ENCODE data around the gene B4GALT5.

Gene B4GALT5

DNA sequence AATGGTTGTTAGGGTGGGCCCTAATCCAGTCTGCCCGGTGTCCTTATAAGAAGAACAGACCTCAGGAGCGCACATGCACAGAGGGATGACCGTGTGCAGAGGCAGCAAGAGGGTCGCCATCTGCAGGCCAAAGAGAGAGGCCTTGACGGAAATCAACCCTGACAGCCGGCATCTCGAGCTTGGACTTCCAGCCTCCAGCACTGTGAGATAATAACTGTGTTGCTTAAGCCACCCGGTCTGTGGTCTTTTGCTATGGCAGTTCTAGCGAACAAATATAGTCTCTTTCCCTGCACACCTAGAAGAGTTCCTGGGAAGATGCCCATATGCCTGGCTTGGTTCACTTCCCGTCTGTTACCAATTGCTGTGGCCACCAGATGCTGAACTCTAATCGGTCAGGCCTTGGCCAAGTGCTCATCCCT lies 110.5 kb downstream of the B4GALT5 start:
- no peak for DNase-seq (ENCODE audit: low spot score)

DNA sequence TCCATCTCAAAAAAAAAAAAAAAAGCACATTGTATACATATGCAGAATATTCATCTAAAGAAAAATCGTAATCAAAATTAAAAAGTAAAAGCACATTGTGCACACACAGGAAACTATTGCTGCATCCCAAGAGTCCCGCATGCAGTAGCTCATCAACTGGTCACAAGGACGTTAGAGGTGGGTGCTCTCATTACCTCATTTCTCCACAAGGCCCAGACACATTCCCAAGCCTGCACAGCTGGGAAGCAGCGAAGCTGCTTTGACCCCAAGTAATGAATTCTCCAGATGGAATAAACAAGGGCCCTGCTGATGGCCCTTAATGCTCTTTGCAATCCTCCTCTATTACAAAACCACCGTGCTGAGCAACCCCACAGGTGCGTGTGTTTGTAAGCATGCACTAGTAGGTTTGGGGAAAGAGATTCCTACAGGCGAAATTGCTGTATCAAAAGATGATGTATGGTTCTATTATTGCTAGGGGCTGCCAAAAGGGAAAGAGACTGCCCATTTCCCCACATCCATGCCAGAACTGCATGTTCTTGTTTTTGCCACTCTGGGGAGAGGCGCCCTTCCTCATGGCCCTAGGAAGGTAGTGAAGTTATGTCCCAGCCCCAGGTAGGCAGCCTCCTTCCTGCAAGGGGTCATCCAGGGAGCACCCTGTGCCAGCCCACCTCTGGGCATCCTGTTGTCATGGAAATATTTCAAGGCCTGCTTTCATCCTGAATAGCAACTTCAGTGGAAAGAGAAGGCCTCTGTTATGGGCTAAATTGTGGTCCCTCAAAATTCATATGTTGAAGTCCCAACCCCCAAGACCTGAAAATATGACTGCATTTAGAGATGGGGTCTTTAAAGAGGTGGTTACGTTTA lies 111.1 kb downstream of the B4GALT5 start:
- DNase-seq (ENCODE audit: low spot score) = no peak

GRCh38 chr20:49601153-49601924 lies 112.3 kb downstream of the B4GALT5 start:
- no peak for DNase-seq (ENCODE audit: low spot score)

DNA sequence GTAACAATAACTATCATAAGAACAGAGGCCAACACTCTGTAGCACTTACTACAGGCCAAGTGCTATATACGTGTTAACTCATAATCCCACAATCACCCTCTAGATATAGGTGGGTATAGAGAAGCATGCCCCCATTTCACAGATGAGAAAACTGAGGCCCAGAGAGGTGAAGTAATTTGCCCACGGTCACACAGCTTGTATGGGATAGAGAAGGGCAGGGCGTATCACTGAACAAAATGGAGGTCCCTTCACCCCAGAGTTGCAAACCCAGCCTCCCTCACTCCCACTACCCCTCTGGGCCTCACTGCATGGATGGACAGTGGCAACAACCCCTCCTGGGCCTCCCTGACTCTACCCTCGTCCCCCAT lies 113.9 kb downstream of the B4GALT5 start:
- no peak for DNase-seq (ENCODE audit: low spot score)

DNA sequence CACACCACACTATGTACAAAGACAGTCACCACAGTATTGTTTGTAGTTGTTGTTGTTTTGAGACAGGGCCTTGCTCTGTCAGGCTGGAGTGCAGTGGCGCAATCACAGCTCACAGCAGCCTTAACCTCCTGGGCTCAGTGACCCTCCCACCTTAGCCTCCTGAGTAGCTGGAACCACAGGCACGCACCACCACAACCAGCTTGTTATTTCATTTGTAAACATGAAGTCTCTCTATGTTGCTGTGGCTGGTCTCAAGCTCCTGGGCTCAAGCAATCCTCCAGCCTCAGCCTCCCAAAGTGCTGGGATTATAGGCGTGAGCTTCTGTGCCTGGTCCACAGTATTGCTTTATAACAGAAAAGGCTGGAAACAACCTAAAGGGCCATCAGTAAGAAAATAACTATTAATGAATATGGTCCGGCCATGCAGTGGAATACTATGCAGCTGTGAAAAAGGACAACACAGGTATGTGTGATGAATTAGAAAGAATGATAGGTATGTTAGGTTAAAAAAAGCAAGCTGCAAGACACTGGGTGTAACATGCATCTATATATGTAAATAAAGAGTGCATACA lies 115.8 kb downstream of the B4GALT5 start:
- no peak for DNase-seq (ENCODE audit: low spot score)

DNA sequence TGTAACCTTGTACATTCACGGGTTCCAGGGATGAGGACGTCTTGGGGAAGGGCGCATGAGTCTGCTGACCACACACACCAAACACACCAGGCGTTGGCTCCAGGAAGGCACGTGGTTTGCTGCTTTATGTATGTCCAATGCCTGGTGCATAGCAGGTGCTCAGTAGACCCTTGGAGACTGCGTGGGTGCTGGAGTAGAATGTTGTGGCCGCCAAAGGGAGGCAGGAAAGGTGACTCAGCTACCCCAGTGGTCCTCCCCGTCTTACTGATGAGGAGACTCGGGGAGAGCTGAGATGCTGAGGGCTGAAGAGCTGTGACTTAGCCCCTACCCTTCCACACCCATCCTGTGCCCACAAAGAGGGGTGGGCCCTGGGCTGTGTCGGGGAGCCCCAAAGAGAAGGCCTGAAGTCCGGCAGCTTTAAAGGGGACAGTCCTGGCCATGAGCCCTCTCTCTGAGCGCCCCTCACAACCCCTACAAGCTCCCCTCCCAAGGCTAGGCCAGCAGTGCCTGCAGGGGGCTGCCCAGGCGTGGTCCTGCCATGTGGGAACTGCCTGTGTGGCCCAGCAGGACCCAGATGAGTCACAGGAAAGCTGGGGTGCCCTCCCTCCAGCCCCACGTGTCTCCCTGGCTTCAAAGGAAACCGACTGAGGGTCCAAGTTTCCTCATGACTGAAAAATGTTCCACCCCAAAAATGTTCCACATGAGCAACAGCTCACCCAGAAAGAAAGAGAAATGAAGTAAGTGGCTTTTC lies 117.7 kb downstream of the B4GALT5 start:
- DNase-seq (ENCODE audit: low spot score) = no peak

DNA sequence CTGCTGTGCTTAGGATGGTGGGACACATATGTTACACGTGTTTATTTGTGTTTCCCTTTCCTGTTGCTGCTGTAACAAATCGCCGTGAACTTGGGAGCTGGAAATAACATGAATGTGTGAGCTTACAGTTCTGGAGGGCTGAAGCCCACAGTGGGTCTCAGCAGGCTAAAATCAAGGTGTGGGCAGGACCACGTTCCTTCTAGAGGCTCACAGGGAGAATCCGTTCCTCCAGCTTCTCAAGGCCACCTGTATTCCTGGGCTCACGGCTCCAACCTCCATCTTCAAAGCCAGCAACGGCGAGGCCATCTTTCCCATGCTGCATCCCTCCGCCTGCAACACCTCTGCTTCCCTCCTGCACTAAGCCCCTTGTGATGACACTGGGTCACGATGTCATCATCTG lies 118.3 kb downstream of the B4GALT5 start:
- no peak for DNase-seq (ENCODE audit: low spot score)

DNA sequence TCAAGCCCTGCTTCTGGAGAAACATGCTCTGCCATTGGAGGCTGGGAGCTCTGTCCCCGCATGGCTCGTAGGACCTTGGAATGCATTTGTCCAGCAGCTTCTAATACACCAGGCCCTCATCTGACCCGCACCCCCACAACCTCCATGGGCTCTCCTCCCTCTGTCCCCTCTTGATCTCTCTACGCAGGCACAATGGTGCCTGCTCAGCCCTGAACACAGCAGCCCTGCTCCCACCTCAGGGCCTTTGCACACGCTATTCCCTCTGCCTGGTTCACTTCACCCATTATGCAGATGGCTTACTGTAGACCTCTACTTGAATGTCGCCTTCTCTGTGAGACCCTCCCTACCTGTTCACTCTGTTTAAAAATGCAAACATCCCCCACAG lies 118.8 kb downstream of the B4GALT5 start:
- DNase-seq (ENCODE audit: low spot score) = no peak

GRCh38 chr20:49594143-49594930 lies 119.3 kb downstream of the B4GALT5 start:
- no peak for DNase-seq (ENCODE audit: low spot score)

DNA sequence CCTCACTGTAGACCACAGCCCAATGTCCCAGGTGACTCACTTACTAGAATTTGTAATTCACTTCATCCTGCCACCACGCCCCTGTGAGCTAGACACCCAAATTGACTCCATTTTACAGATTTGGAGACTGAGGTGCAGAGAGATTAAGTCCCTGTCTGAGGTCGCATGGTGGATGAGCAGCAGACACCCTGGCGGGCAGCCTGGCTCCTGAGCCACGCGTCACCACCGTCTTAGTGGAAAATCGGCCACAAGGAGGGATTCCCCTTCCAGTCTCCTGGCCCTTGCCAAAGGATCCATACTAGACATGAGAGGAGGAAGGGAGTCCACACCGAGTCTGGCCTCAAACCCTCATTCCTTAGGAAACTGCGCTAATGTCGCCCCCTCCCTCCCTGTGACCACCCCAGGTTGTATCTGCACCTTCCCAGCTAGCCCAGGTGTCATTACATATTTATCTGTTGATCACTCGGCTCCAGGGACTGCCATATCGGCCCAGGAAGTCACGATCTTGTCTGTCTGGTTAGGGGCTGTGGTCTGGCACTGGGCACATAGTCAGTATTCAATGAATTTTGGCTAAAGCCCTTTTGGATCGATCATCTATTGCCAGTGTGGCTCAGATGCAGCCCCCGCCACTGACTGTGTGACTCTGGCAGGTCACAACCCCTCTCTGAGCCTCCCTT lies 120.1 kb downstream of the B4GALT5 start:
- no peak for DNase-seq (ENCODE audit: low spot score)

GRCh38 chr20:49592120-49592519 lies 121.6 kb downstream of the B4GALT5 start:
- no peak for DNase-seq (ENCODE audit: low spot score)

DNA sequence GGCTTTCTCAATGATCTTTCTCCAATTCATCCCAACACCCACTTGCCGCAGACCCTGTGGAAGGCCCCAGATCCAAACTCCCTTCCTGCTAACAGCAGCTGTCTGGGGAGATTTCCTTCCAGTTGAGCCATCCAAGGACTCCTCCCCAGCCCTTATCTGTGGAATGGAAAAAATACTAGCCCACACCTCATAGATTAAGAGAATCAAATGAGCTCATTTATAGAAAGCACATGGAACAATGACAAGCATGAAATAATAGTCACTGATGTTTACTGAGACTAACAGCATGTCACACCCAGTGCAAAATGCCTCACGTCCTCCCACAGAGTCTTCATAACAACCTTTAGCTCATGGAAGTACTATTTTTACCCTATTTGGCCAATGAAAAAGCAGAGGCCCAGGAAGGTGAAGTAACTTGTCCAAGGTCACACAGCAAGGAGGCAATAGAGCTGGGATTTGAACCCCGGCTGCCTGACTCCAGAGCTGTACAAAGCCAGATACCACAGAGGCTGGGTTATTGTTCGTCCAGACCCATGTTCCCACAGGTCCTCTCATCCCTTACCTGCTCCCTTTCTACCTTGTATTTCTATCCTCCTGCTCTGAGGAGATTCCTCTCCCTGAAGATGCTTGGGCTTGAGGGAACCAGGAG lies 122.3 kb downstream of the B4GALT5 start:
- DNase-seq (ENCODE audit: low spot score) = no peak

- no peak for DNase-seq (ENCODE audit: low spot score)
Observed at GRCh38 chr20:49590163-49591017, 123.3 kb downstream of the B4GALT5 start.

DNA sequence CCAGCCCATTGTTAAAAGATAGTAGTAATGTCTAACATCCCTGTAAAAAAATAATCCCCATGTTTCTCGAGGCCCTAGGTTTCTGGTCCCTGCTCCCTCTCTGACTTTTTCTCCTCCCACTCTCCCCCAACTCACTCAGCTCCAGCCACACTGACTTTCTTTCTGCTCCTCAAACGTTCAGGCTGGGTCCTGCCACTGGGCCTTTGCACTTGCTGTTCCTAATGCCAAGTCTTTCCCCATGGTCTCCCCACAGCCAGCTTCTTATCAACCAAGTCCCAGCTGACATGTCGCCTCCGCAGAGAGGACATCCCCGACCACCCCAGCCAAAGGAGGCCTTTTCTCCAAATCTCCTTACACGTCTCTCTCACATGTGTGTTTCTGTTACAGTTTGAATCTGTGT lies 123.9 kb downstream of the B4GALT5 start:
- no peak for DNase-seq (ENCODE audit: low spot score)

GRCh38 chr20:49587111-49587570 lies 126.5 kb downstream of the B4GALT5 start:
- DNase-seq (ENCODE audit: low spot score) = no peak

GRCh38 chr20:49585585-49586245 lies 128.0 kb downstream of the B4GALT5 start:
- DNase-seq (ENCODE audit: low spot score) = no peak

GRCh38 chr20:49584418-49585382 lies 129.0 kb downstream of the B4GALT5 start:
- DNase-seq (ENCODE audit: low spot score) = no peak

Measured in NAMALWA (cell line).